GM12872 (cell line): Measurements from ENCODE around the gene SEPTIN12.

ENCODE experiments used
- CTCF ChIP-seq: IDR thresholded peaks from 3 replicates; pipeline ENCODE4 v1.5.1; 2011; ENCODE audit warnings: low read depth, mild to moderate bottlenecking, low read length, moderate library complexity; ENCODE audit not compliant: insufficient read depth

SEPTIN12 gene

GRCh38 chr16:4811773-4812172, 23.6 kb upstream of the SEPTIN12 start:
- no peak for TF ChIP-seq CTCF

- no peak for TF ChIP-seq CTCF
Observed at GRCh38 chr16:4811242-4811641, 23.1 kb upstream of the SEPTIN12 start.

- TF ChIP-seq CTCF: no peak
Observed at GRCh38 chr16:4806280-4806679, 18.1 kb upstream of the SEPTIN12 start.

GRCh38 chr16:4805231-4805630, 17.1 kb upstream of the SEPTIN12 start:
- TF ChIP-seq CTCF: no peak

- no peak for TF ChIP-seq CTCF
Observed at GRCh38 chr16:4803898-4804762, 16.0 kb upstream of the SEPTIN12 start.

- TF ChIP-seq CTCF: no peak
Observed at GRCh38 chr16:4803401-4803844, 15.3 kb upstream of the SEPTIN12 start.

- TF ChIP-seq CTCF: no peak
Observed at GRCh38 chr16:4802659-4803287, 14.6 kb upstream of the SEPTIN12 start.
